PC-3 (cell line): ENCODE measurements around the gene STK11IP. TPM values are rescaled to one million over a fixed set of nuclear protein-coding genes. Genes with fewer than 3 reads are reported as not detected.

ENCODE experiments used
- ATAC-seq: fragments of 200-7000 bp; cut with Tn5 transposase; 2 replicates; pipeline ENCODE4 v1.9.1; 2020; ENCODE audit warnings: mild to moderate bottlenecking, moderate library complexity
- BruUV-seq: library from RNA; stranded (reverse); fragments of 400-500 nt; replicated peaks from 2 replicates; lab custom pipeline; 2021; lab: Mats Ljungman, UMichigan
- CTCF ChIA-PET: fragments of 300-600 bp; sonication (Branson Sonifier 250); formaldehyde crosslinking; loops from one replicate; lab custom pipeline; 2022; ENCODE audit warnings: antibody characterized with exemption; lab: Charles Lee
- POLR2A ChIA-PET: fragments of 300-600 bp; sonication (Branson Sonifier 250); formaldehyde crosslinking; loops from one replicate; lab custom pipeline; 2022; ENCODE audit warnings: antibody characterized with exemption; ENCODE audit not compliant: unreplicated experiment; lab: Charles Lee
- DNase-seq: peaks from one replicate; pipeline ENCODE4 v3.0.0-alpha.2; 2015
- H2AFZ ChIP-seq: fragments of 300-600 bp; sonication (generic); 2 replicates; pipeline ENCODE4 v1.6.0; 2016; ENCODE audit warnings: antibody characterized with exemption, low read length
- H3F3A ChIP-seq: fragments of 300-600 bp; sonication (generic); one replicate; pipeline ENCODE4 v1.6.0; 2017; ENCODE audit warnings: antibody characterized with exemption, low read length, control low read depth, mild to moderate bottlenecking; ENCODE audit not compliant: unreplicated experiment
- H3K27ac ChIP-seq: fragments of 300-600 bp; sonication (generic); 2 replicates; pipeline ENCODE4 v1.5.1; 2016; ENCODE audit warnings: mild to moderate bottlenecking, low read length
- H3K27me3 ChIP-seq: fragments of 300-600 bp; sonication (generic); 2 replicates; pipeline ENCODE4 v1.6.1; 2016; ENCODE audit warnings: low read length, mixed read lengths
- H3K36me3 ChIP-seq: fragments of 300-600 bp; sonication (generic); 2 replicates; pipeline ENCODE4 v1.6.1; 2016; ENCODE audit warnings: low read depth, mixed run types, low read length, mixed read lengths
- H3K4me1 ChIP-seq: fragments of 300-600 bp; sonication (generic); 2 replicates; pipeline ENCODE4 v1.5.1; 2016; ENCODE audit warnings: low read length; ENCODE audit not compliant: insufficient read depth
- H3K4me2 ChIP-seq: fragments of 300-600 bp; sonication (generic); 2 replicates; pipeline ENCODE4 v1.6.0; 2016; ENCODE audit warnings: low read length
- H3K4me3 ChIP-seq: fragments of 300-600 bp; sonication (generic); 2 replicates; pipeline ENCODE4 v1.5.1; 2016; ENCODE audit warnings: mild to moderate bottlenecking, low read length, mixed read lengths
- H3K79me2 ChIP-seq: fragments of 300-600 bp; sonication (generic); 2 replicates; pipeline ENCODE4 v1.6.1; 2017; ENCODE audit warnings: low read length, mixed read lengths
- H3K9ac ChIP-seq: fragments of 300-600 bp; sonication (generic); 2 replicates; pipeline ENCODE4 v1.6.0; 2016; ENCODE audit warnings: mild to moderate bottlenecking, low read length
- H3K9me2 ChIP-seq: fragments of 300-600 bp; sonication (generic); replicated peaks from 2 replicates; pipeline ENCODE4 v1.6.1; 2016; ENCODE audit warnings: mixed run types, low read length, mixed read lengths
- H3K9me3 ChIP-seq: fragments of 300-600 bp; sonication (generic); 2 replicates; pipeline ENCODE4 v1.6.1; 2016; ENCODE audit warnings: low read length, mixed read lengths
- H4K20me1 ChIP-seq: fragments of 300-600 bp; sonication (generic); 2 replicates; pipeline ENCODE4 v1.6.1; 2016; ENCODE audit warnings: low read length, mixed read lengths
- EZH2 ChIP-seq: fragments of 300-600 bp; sonication (generic); IDR thresholded peaks from one replicate; pipeline ENCODE4 v1.6.1; 2017; ENCODE audit warnings: antibody characterized with exemption, mild to moderate bottlenecking, low read length; ENCODE audit not compliant: unreplicated experiment
- EZH2phosphoT487 ChIP-seq: fragments of 300-600 bp; sonication (generic); IDR thresholded peaks from 2 replicates; pipeline ENCODE4 v1.6.1; 2018; ENCODE audit warnings: mild to moderate bottlenecking, antibody characterized with exemption, low read length, borderline replicate concordance
- intact Hi-C: fragments of 100-400 bp; cut with micrococcal nuclease; formaldehyde crosslinking; loops from 2 replicates; pipeline ENCODE4 v1.9.0; 2023
- total RNA-seq: library from RNA; depleted of rRNA; stranded (reverse); fragments of >200 nt; gene quantifications from 2 replicates; pipeline ENCODE4 v1.2.3, GENCODE V29; 2014
- TF ChIP-seq, protein P1 (sequence below): fragments of 300-600 bp; sonication (generic); conservative IDR thresholded peaks from 2 replicates; pipeline ENCODE4 v1.5.1; 2017; ENCODE audit warnings: antibody characterized with exemption, low read depth, mild to moderate bottlenecking, low read length

Gene STK11IP
- total RNA-seq, 1 experiment from 2014 or later: 17.7 TPM

DNA sequence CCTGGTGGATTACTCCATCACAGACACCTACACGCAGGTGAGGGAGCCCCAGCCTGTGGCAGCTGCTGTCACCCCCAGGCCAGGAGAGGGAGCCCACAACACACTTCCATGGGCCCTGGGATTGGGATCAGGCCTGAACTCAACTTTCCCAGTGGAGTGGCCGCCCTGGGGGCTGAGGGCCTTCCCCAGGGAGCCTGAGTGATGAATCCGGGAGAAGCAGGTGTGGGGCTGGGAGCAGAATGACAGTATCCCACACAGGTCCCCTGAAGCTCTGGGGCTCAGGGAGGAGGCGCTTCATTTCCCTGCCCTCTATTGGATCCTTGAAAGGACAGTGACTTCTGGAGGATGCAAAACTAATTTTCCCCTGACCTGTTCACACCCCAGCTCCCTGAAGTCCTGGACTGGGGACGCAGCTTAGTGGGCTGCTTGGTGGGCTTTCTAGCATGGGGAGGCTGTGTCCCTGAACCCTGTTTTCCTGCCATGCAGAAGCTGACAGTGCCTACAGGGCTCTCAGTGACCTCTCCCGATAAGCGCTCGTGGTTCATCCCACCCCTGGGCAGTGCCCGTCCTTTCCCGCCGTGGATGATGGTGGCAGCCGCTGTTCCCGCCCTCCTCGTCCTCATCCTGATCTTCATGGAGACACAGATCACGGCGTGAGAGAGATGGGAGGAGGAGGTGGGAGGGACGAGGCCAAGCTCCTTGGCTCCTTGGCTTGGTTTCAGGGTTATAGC lies 40.7 kb downstream of the STK11IP start:
- no peaks in the 10 kb centered on the region for H3K79me2 ChIP-seq
- H3K27me3 ChIP-seq: no peaks in the 10 kb centered on the region
- intact Hi-C loops: no loop called here
- ATAC-seq (peak; percentile 35; the same call in 1 of the 2 replicates), DNase-seq (peak; percentile 24)
- no peaks in the 10 kb centered on the region for H3K36me3 ChIP-seq
- H3K9ac ChIP-seq: no peak overlapping the region
- H3K4me3 ChIP-seq: no peak overlapping the region
- H3K9me2 ChIP-seq: no peaks in the 10 kb centered on the region
- no peaks in the 10 kb centered on the region for H3F3A ChIP-seq
- no peaks in the 10 kb centered on the region for H3K9me3 ChIP-seq
- H4K20me1 ChIP-seq: no peaks in the 10 kb centered on the region
- no peak overlapping the region for H3K4me2 ChIP-seq
- TF ChIP-seq EZH2 (no peak), EZH2phosphoT487 (no peak)
- TF ChIP-seq, protein P1, sequence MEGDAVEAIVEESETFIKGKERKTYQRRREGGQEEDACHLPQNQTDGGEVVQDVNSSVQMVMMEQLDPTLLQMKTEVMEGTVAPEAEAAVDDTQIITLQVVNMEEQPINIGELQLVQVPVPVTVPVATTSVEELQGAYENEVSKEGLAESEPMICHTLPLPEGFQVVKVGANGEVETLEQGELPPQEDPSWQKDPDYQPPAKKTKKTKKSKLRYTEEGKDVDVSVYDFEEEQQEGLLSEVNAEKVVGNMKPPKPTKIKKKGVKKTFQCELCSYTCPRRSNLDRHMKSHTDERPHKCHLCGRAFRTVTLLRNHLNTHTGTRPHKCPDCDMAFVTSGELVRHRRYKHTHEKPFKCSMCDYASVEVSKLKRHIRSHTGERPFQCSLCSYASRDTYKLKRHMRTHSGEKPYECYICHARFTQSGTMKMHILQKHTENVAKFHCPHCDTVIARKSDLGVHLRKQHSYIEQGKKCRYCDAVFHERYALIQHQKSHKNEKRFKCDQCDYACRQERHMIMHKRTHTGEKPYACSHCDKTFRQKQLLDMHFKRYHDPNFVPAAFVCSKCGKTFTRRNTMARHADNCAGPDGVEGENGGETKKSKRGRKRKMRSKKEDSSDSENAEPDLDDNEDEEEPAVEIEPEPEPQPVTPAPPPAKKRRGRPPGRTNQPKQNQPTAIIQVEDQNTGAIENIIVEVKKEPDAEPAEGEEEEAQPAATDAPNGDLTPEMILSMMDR: peak; percentile 57
- no peak overlapping the region for H2AFZ ChIP-seq
- H3K4me1 ChIP-seq: peaks cover 7% of the 10 kb centered on the region
- H3K27ac ChIP-seq: no peak overlapping the region
- BruUV-seq: no TSS peak
- POLR2A ChIA-PET: no interaction called here
- CTCF ChIA-PET: no interaction called here

DNA sequence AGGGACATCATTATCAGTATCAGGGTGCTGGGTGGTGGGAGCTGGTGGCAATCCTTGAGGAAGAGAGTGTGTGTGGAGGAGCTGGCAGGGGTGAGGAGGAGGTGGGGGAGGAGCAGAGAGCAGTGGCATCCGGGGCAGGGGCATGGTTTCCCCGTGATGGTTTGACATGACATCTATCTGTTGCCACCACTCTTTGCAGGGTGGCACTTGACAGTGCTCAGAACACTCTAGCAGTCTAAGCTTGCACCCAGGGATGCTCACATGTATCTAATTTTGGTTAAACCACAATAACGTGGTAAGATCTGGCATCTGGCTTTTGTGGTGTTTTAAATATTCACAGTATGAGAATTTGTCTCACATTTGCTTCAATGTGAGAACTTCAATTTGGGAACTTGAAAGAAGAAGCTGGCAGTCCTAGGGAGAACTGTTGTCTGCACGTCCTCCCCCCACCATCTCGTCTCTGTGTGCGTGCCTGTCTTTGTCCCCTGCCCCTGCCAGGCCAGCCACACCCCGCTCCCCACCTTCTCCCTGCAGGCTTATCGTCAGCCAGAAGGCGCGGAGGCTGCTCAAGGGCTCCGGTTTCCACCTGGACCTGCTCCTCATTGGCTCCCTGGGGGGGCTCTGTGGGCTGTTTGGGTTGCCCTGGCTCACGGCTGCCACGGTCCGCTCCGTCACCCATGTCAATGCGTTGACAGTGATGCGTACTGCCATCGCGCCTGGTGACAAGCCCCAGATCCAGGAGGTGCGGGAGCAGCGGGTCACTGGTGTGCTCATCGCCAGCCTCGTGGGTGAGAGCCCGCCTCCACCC lies 41.5 kb downstream of the STK11IP start:
- Histone ChIP-seq H4K20me1 (no peaks in the 10 kb centered on the region), H2AFZ (no peak overlapping the region), H3K36me3 (no peaks in the 10 kb centered on the region), H3K9ac (no peak overlapping the region), H3K9me2 (no peaks in the 10 kb centered on the region), H3F3A (no peaks in the 10 kb centered on the region), H3K27me3 (no peaks in the 10 kb centered on the region), H3K4me3 (no peak overlapping the region), H3K9me3 (no peaks in the 10 kb centered on the region), H3K27ac (no peak overlapping the region), H3K4me2 (no peak overlapping the region), H3K79me2 (no peaks in the 10 kb centered on the region), H3K4me1 (peaks cover 7% of the 10 kb centered on the region)
- intact Hi-C loops: no loop called here
- ChIA-PET POLR2A (no interaction called here), CTCF (no interaction called here)
- ATAC-seq: no peak
- DNase-seq: no peak
- no TSS peak for BruUV-seq
- TF ChIP-seq, protein P1: no peak
- TF ChIP-seq EZH2phosphoT487 (no peak), EZH2 (no peak)
